GM21423 (cell line): ENCODE results near the gene B4GALNT4.
"Not testable (repeated sequence)": the region's sequence is repeated elsewhere in the genome, so short reads cannot be mapped to it uniquely, and the experiment has no call there.

Experiments
- ATAC-seq: cut with Tn5 transposase; IDR thresholded peaks from one replicate; pipeline ENCODE4 v1.9.1; 2021; ENCODE audit warnings: mild to moderate bottlenecking, moderate library complexity; ENCODE audit not compliant: unreplicated experiment

The B4GALNT4 gene

GRCh38 chr11:375065-376025, 6.0 kb downstream of the B4GALNT4 start:
- ATAC-seq: no peak

DNA sequence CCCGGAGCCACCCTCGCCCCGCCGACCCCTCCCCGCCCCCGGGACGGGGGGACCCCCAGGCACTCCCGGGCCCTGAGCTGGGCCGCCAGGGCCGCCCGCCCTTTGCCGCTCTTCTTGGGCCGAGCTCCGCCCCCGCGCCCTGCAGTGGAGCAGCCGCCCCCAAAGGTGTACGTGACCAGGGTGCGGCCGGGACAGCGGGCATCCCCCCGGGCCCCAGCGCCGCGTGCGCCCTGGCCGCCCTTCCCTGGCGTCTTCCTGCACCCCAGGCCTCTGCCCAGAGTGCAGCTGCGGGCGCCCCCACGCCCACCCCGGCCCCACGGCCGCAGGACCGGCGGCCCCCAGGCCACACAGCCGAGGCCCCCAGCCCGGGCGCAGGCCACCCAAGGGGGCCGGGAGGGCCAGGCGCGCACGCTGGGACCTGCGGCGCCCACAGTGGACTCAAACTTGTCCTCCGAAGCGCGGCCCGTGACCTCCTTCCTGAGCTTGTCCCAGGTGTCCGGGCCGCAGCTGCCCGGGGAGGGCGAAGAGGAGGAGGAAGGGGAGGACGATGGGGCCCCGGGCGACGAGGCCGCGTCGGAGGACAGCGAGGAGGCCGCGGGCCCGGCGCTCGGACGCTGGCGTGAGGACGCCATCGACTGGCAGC, 7.4 kb downstream of the B4GALNT4 start:
- ATAC-seq: no peak

DNA sequence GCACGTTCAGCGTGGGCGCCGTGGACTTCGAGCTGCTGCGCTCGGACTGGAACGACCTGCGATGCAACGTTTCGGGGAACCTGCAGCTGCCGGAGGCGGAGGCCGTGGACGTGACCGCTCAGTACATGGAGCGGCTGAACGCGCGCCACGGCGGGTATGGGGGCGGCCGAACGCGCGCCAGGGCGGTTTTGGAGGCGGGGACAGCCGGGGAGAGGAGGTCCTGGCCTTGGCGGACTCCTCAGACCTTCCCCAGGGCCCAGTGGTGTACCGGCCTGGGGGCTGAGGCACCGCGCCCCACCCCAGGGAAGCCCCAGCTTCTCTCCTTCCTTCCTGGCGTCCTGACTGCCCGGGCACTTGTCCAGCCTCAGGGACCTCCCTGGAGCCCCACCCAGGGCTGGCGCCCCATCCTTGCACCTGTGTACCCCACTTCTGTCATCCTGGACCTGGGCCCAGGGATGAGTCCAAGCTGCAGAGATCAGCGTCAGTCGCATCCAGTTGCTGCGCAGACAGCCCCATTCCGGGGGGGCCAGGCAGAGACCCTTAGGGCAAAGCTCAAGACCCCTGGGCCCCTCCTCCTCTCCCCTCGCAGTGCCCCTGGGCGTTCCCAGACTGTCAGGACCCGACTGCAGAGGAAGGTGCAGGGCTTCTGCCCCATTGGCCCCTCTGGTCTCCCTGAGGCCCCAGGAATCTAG, 8.0 kb downstream of the B4GALNT4 start:
- no peak for ATAC-seq

GRCh38 chr11:377883-378500, 8.7 kb downstream of the B4GALNT4 start:
- ATAC-seq: no peak

DNA sequence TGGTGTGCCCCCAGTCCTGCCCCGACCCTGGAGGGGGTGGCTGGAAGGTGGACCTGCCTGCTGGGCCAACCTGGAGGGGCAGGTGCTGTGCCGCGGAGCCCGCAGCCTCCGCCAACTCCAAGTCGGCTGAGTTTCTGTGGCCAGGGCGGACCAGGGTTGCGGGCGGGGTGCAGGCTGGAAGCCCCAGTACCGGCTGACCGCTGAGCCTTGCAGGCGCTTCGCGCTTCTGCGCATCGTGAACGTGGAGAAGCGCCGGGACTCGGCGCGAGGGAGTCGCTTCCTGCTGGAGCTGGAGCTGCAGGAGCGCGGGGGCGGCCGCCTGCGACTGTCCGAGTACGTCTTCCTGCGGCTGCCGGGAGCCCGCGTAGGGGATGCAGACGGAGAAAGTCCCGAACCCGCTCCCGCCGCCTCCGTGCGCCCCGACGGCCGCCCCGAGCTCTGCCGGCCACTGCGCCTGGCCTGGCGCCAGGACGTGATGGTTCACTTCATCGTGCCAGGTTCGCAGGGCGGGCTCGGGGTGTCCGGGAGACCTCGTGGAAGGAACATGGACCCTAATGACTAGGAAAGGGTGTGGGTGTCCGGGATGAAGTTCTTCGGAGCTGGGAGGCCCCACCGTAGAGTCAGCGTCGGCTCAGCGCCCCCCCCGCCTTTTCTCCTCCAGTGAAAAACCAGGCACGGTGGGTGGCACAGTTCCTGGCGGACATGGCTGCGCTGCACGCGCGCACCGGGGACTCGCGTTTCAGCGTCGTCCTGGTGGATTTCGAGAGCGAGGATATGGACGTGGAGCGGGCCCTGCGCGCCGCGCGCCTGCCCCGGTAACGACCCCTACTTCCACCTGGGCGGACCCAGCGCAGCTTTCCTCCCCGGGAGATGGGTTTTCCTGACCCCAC, 10.2 kb downstream of the B4GALNT4 start:
- ATAC-seq: no peak

DNA sequence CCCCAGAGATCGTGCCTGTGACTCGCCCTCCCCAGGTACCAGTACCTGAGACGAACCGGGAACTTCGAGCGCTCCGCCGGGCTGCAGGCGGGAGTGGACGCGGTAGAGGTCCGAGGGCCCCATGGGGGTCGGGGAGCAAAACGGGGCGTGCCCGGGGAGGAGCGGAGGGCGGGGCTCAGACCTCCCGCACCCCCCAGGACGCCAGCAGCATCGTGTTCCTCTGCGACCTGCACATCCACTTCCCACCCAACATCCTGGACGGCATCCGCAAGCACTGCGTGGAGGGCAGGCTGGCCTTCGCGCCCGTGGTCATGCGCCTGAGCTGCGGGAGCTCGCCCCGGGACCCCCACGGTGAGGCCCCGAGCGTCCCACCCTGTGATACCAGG, 10.8 kb downstream of the B4GALNT4 start:
- no peak for ATAC-seq

- ATAC-seq: no peak
These were observed 11.2 kb downstream of the B4GALNT4 start for GRCh38 chr11:380491-380890.

- no peak for ATAC-seq
These were observed 11.7 kb downstream of the B4GALNT4 start for GRCh38 chr11:380996-381395.

GRCh38 chr11:381501-382072, 12.3 kb downstream of the B4GALNT4 start:
- no peak for ATAC-seq

DNA sequence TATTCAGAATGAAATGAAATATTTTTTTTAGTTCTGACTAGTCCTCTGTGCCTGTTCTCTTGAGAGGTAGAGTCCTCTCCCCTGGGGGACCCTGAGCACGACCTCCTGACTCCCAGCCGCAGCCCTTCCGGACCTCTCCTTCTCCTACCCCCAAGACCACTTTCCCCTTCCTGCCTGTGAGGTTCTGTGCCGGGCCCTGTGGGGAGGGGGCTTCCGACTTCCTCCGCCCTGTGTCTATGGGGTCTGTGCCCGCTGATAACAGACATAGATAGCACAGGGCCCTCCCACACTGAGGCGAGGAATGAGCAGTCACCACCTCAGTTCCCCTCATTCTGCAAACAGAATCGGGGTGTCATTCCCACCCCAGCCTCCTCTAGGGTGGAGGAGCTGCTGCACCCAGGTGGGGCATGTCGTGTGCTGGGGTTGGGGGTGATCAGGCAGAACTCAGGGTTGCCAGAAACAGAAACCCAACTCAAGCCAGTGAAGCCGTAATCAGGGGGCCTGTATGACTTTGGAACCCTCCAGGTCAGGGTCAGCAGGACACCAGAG, 12.9 kb downstream of the B4GALNT4 start:
- no peak for ATAC-seq

DNA sequence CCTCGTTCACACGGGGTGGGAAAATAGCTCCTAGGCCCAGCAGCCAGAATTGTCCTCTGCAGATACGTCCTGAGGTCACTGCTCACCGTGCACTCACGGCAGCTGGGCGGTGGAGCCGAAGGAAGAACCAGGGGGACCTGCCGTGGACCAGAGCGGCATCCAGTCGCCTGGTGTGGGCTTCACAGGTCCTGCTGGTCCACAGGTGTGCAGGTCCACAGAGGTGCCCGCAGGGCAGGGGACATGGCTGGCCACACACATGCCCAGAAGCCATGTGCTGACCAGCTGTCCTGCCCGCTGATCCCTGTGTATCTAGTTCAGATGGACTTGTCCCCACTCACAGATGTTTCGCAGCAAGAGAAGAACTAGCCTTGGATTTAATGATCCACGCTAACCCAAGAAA, 14.1 kb downstream of the B4GALNT4 start:
- no peak for ATAC-seq

- ATAC-seq: no peak
These were observed 15.2 kb downstream of the B4GALNT4 start for GRCh38 chr11:384511-384910.

GRCh38 chr11:385594-386351, 16.5 kb downstream of the B4GALNT4 start:
- no peak for ATAC-seq

DNA sequence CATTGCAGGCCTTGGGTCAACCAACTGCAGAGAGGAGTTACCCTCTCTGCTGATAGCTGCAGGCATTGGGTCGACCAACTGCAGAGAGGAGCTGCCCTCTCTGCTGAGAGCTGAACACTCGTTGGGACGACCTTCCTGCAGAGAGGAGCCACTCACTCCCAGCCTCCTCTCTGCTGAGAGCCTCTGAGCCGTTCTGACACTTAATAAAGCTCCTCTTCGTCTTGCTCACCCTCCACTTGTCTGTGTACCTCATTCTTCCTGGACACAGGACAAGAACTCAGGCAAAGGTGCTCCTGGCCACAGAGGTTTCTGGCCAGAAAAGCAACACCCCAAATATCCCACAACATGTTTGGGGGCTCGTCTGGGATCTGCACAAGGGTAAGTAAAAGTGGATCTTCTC, 17.2 kb downstream of the B4GALNT4 start:
- ATAC-seq: no peak

- ATAC-seq: no peak
These were observed 18.0 kb downstream of the B4GALNT4 start for GRCh38 chr11:387193-387793.

DNA sequence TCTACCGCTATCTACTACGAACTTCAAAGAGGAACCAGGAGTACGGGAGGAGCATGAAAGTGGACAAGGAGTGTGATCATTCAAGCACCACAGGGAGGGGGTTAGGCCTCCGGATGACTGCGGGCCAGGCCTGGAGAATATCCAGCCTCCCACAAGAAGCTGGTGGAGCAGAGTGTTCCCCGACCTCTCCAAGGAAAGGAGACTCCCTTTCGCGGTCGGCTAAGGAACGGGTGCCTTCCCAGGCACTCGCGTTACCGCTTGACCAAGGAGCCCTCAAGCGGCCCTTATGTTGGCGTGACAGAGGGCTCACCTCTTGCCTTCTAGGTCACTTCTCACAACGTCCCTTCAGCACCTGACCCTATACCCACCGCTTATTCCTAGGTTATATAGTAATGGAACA, 20.1 kb downstream of the B4GALNT4 start:
- not testable (repeated sequence) for ATAC-seq

DNA sequence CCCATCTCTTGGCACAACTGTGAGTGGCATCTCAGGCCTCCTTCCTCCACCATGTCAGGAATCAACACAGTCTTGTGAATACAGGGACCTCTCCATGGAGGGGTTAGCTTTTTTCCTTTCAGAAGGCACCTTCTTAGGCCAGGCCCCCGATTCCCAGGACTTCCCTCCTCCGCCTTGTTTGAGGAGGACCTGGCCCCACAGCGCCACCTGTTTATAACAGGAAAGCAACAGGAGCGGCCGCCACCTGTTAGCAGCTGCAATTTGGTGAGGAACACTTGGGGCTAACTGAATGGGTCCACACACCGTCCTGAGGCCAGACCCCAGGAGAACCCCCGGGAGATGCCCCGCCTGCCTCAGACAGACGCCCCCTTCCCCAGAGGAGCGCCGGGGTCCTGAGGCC, 20.9 kb downstream of the B4GALNT4 start:
- ATAC-seq: no peak
